Measurements from ENCODE around the gene CCDC90B.

The CCDC90B gene

GRCh38 chr11:83299681-83300080, 13.5 kb upstream of the CCDC90B start:
- Histone ChIP-seq H3K4me1 (ENCODE audit: control insufficient read depth in 2 of 2, insufficient read depth in 1 of 2, low read depth in 1 of 2, low read length in 2 of 2) (no peaks in the 10 kb centered on the region), H2BK12ac (ENCODE audit: low read length) (no peak overlapping the region)
- WGBS, 2 donors (ENCODE audit: extremely low coverage in 2 of 2, insufficient read length in 2 of 2, insufficient replicate concordance in 1 of 2) = no CpG with 5 or more reads among the region's 6 CpGs

GRCh38 chr11:83294208-83294607, 8.0 kb upstream of the CCDC90B start:
- H2BK120ac ChIP-seq (ENCODE audit: low read depth, low read length) = no peak overlapping the region

More at GRCh38 chr11:83299681-83300080, 13.5 kb upstream of the CCDC90B start:
- H2BK120ac ChIP-seq (ENCODE audit: low read depth, low read length) = no peak overlapping the region
- H3K9ac ChIP-seq (ENCODE audit: low read depth, low read length, poor library complexity) = no peak overlapping the region
- H4K8ac ChIP-seq (ENCODE audit: low read depth, low read length) = no peak overlapping the region
- no peak overlapping the region for H3K4me2 ChIP-seq (ENCODE audit: insufficient read depth, low read length, poor library complexity, severe bottlenecking)
- H3K9me3 ChIP-seq (replicated peaks in 1 of 2; ENCODE audit: control insufficient read depth in 2 of 2, insufficient read depth in 1 of 2, low read depth in 1 of 2, low read length in 2 of 2) = no peaks in the 10 kb centered on the region
- H3K14ac ChIP-seq (ENCODE audit: low read length) = no peak overlapping the region
- no peaks in the 10 kb centered on the region for H3K79me1 ChIP-seq (ENCODE audit: low read depth, low read length)
- DNase-seq (ENCODE audit: low spot score) = no peak
- no peak overlapping the region for H3K4ac ChIP-seq (ENCODE audit: low read length)
- no peak overlapping the region for H2AK5ac ChIP-seq (ENCODE audit: low read depth, low read length)
- no peak overlapping the region for H3K18ac ChIP-seq (ENCODE audit: low read length)
- no peak overlapping the region for H2BK15ac ChIP-seq (ENCODE audit: low read length)
- no peak overlapping the region for H2AFZ ChIP-seq (ENCODE audit: low read length)
- no peak overlapping the region for H3K4me3 ChIP-seq (ENCODE audit: low read length in 2 of 2)
- no peak overlapping the region for H4K91ac ChIP-seq (ENCODE audit: low read depth, low read length, poor library complexity)
- no peaks in the 10 kb centered on the region for H3K36me3 ChIP-seq (replicated peaks in 1 of 2; ENCODE audit: control insufficient read depth in 2 of 2, insufficient read depth in 2 of 2, low read length in 2 of 2)
- no peaks in the 10 kb centered on the region for H3K27me3 ChIP-seq (ENCODE audit: control insufficient read depth in 3 of 3, insufficient read depth in 3 of 3, low read depth in 1 of 3, low read length in 3 of 3)
- H3K27ac ChIP-seq (replicated peaks; ENCODE audit: low read length) = no peak overlapping the region
- no peak overlapping the region for H2BK5ac ChIP-seq (ENCODE audit: low read length)
- no peak overlapping the region for H3K23ac ChIP-seq (ENCODE audit: low read depth, low read length, poor library complexity)

DNA sequence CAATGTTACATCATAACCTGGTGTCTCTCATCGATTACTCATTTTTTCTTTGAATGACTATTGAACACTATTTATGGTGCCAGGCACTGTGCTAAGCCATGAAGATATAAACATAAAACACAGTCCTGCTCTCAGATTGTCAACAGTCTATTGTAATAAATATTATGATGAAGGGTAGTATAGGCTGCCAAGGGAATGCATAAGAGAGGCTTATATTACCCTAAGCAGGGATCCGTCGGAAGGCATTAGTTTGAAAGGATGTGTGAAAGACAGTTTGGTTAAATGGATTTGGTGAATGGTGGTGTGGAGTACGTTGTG, 7.2 kb upstream of the CCDC90B start:
- DNase-seq (ENCODE audit: low spot score) = no peak
- H3K27me3 ChIP-seq (ENCODE audit: control insufficient read depth in 3 of 3, insufficient read depth in 3 of 3, low read depth in 1 of 3, low read length in 3 of 3) = no peaks in the 10 kb centered on the region
- H3K4ac ChIP-seq (ENCODE audit: low read length) = no peak overlapping the region
- H2BK120ac ChIP-seq (ENCODE audit: low read depth, low read length) = no peak overlapping the region
- H4K8ac ChIP-seq (ENCODE audit: low read depth, low read length) = no peak overlapping the region
- no peak overlapping the region for H3K4me2 ChIP-seq (ENCODE audit: insufficient read depth, low read length, poor library complexity, severe bottlenecking)
- H3K14ac ChIP-seq (ENCODE audit: low read length) = no peak overlapping the region
- H3K9me3 ChIP-seq (replicated peaks in 1 of 2; ENCODE audit: control insufficient read depth in 2 of 2, insufficient read depth in 1 of 2, low read depth in 1 of 2, low read length in 2 of 2) = no peaks in the 10 kb centered on the region
- no peak overlapping the region for H3K23ac ChIP-seq (ENCODE audit: low read depth, low read length, poor library complexity)
- peak overlapping the region; percentile 77 for H2AFZ ChIP-seq (ENCODE audit: low read length)
- WGBS, 2 donors (ENCODE audit: extremely low coverage in 2 of 2, insufficient read length in 2 of 2, insufficient replicate concordance in 1 of 2) = 100% methylated on average over 1 of the region's 4 CpGs; no CpG with 5 or more reads in 1 of the 2 donors
- H3K4me3 ChIP-seq (ENCODE audit: low read length in 2 of 2) = no peak overlapping the region
- H3K27ac ChIP-seq (replicated peaks; ENCODE audit: low read length) = no peak overlapping the region
- no peaks in the 10 kb centered on the region for H3K36me3 ChIP-seq (replicated peaks in 1 of 2; ENCODE audit: control insufficient read depth in 2 of 2, insufficient read depth in 2 of 2, low read length in 2 of 2)
- H4K91ac ChIP-seq (ENCODE audit: low read depth, low read length, poor library complexity) = no peak overlapping the region
- H2BK12ac ChIP-seq (ENCODE audit: low read length) = no peak overlapping the region
- H2AK5ac ChIP-seq (ENCODE audit: low read depth, low read length) = no peak overlapping the region
- H3K18ac ChIP-seq (ENCODE audit: low read length) = no peak overlapping the region
- H3K79me1 ChIP-seq (ENCODE audit: low read depth, low read length) = no peaks in the 10 kb centered on the region
- H2BK5ac ChIP-seq (ENCODE audit: low read length) = no peak overlapping the region
- H2BK15ac ChIP-seq (ENCODE audit: low read length) = no peak overlapping the region
- no peak overlapping the region for H3K9ac ChIP-seq (ENCODE audit: low read depth, low read length, poor library complexity)
- H3K4me1 ChIP-seq (ENCODE audit: control insufficient read depth in 2 of 2, insufficient read depth in 1 of 2, low read depth in 1 of 2, low read length in 2 of 2) = peaks cover 0 to 5% of the 10 kb centered on the region in 2 donors

More at GRCh38 chr11:83294208-83294607, 8.0 kb upstream of the CCDC90B start:
- H3K4me1 ChIP-seq (ENCODE audit: control insufficient read depth in 2 of 2, insufficient read depth in 1 of 2, low read depth in 1 of 2, low read length in 2 of 2) = peaks cover 0 to 5% of the 10 kb centered on the region in 2 donors
- no peaks in the 10 kb centered on the region for H3K9me3 ChIP-seq (replicated peaks in 1 of 2; ENCODE audit: control insufficient read depth in 2 of 2, insufficient read depth in 1 of 2, low read depth in 1 of 2, low read length in 2 of 2)
- no peak for DNase-seq (ENCODE audit: low spot score)
- no peak overlapping the region for H2BK15ac ChIP-seq (ENCODE audit: low read length)
- H3K4ac ChIP-seq (ENCODE audit: low read length) = no peak overlapping the region
- no peak overlapping the region for H2BK5ac ChIP-seq (ENCODE audit: low read length)
- no peak overlapping the region for H2AK5ac ChIP-seq (ENCODE audit: low read depth, low read length)
- no peak overlapping the region for H4K91ac ChIP-seq (ENCODE audit: low read depth, low read length, poor library complexity)
- H3K36me3 ChIP-seq (replicated peaks in 1 of 2; ENCODE audit: control insufficient read depth in 2 of 2, insufficient read depth in 2 of 2, low read length in 2 of 2) = no peaks in the 10 kb centered on the region
- H3K27ac ChIP-seq (replicated peaks; ENCODE audit: low read length) = no peak overlapping the region
- H2AFZ ChIP-seq (ENCODE audit: low read length) = no peak overlapping the region
- H3K18ac ChIP-seq (ENCODE audit: low read length) = no peak overlapping the region
- no peak overlapping the region for H3K23ac ChIP-seq (ENCODE audit: low read depth, low read length, poor library complexity)
- H3K4me3 ChIP-seq (ENCODE audit: low read length in 2 of 2) = no peak overlapping the region
- no peak overlapping the region for H3K4me2 ChIP-seq (ENCODE audit: insufficient read depth, low read length, poor library complexity, severe bottlenecking)
- no CpG with 5 or more reads among the region's 4 CpGs for WGBS, 2 donors (ENCODE audit: extremely low coverage in 2 of 2, insufficient read length in 2 of 2, insufficient replicate concordance in 1 of 2)
- no peak overlapping the region for H2BK12ac ChIP-seq (ENCODE audit: low read length)
- H3K79me1 ChIP-seq (ENCODE audit: low read depth, low read length) = no peaks in the 10 kb centered on the region
- no peaks in the 10 kb centered on the region for H3K27me3 ChIP-seq (ENCODE audit: control insufficient read depth in 3 of 3, insufficient read depth in 3 of 3, low read depth in 1 of 3, low read length in 3 of 3)
- no peak overlapping the region for H3K14ac ChIP-seq (ENCODE audit: low read length)
- no peak overlapping the region for H4K8ac ChIP-seq (ENCODE audit: low read depth, low read length)
- H3K9ac ChIP-seq (ENCODE audit: low read depth, low read length, poor library complexity) = no peak overlapping the region

GRCh38 chr11:83292709-83293456, 6.7 kb upstream of the CCDC90B start:
- H3K9ac ChIP-seq (ENCODE audit: low read depth, low read length, poor library complexity) = no peak overlapping the region
- no peaks in the 10 kb centered on the region for H3K36me3 ChIP-seq (replicated peaks in 1 of 2; ENCODE audit: control insufficient read depth in 2 of 2, insufficient read depth in 2 of 2, low read length in 2 of 2)
- no peak overlapping the region for H4K8ac ChIP-seq (ENCODE audit: low read depth, low read length)
- H3K4ac ChIP-seq (ENCODE audit: low read length) = no peak overlapping the region
- no peak overlapping the region for H4K91ac ChIP-seq (ENCODE audit: low read depth, low read length, poor library complexity)
- no peak overlapping the region for H2BK12ac ChIP-seq (ENCODE audit: low read length)
- no peak overlapping the region for H2BK5ac ChIP-seq (ENCODE audit: low read length)
- no peak overlapping the region for H3K14ac ChIP-seq (ENCODE audit: low read length)
- no peak overlapping the region for H3K27ac ChIP-seq (replicated peaks; ENCODE audit: low read length)
- H3K23ac ChIP-seq (ENCODE audit: low read depth, low read length, poor library complexity) = no peak overlapping the region
- H3K27me3 ChIP-seq (ENCODE audit: control insufficient read depth in 3 of 3, insufficient read depth in 3 of 3, low read depth in 1 of 3, low read length in 3 of 3) = no peaks in the 10 kb centered on the region
- no peak overlapping the region for H2AK5ac ChIP-seq (ENCODE audit: low read depth, low read length)
- H3K9me3 ChIP-seq (replicated peaks in 1 of 2; ENCODE audit: control insufficient read depth in 2 of 2, insufficient read depth in 1 of 2, low read depth in 1 of 2, low read length in 2 of 2) = no peaks in the 10 kb centered on the region
- H3K4me3 ChIP-seq (ENCODE audit: low read length in 2 of 2) = no peak overlapping the region
- H2BK15ac ChIP-seq (ENCODE audit: low read length) = no peak overlapping the region
- peak; percentile 58 for DNase-seq (ENCODE audit: low spot score)
- H3K4me1 ChIP-seq (ENCODE audit: control insufficient read depth in 2 of 2, insufficient read depth in 1 of 2, low read depth in 1 of 2, low read length in 2 of 2) = peaks cover 0 to 5% of the 10 kb centered on the region in 2 donors
- WGBS, 2 donors (ENCODE audit: extremely low coverage in 2 of 2, insufficient read length in 2 of 2, insufficient replicate concordance in 1 of 2) = no CpG with 5 or more reads among the region's 7 CpGs
- H3K4me2 ChIP-seq (ENCODE audit: insufficient read depth, low read length, poor library complexity, severe bottlenecking) = no peak overlapping the region
- H3K79me1 ChIP-seq (ENCODE audit: low read depth, low read length) = no peaks in the 10 kb centered on the region
- H2AFZ ChIP-seq (ENCODE audit: low read length) = peak overlapping the region; percentile 77
- no peak overlapping the region for H2BK120ac ChIP-seq (ENCODE audit: low read depth, low read length)
- no peak overlapping the region for H3K18ac ChIP-seq (ENCODE audit: low read length)

Measured in neuronal stem cell (in vitro differentiated cells).